GM12878 (cell line): ENCODE results near the gene AHNAK2. TPM values are rescaled to one million over a fixed set of nuclear protein-coding genes. Genes with fewer than 3 reads are reported as not detected.

Experiments used
- ATAC-seq: fragments of 200-7000 bp; cut with Tn5 transposase; 3 replicates; pipeline ENCODE4 v1.9.1; 2020; ENCODE audit warnings: mild to moderate bottlenecking, moderate library complexity
- BruUV-seq: library from RNA; stranded (reverse); fragments of 400-500 nt; replicated peaks from 2 replicates; lab custom pipeline; 2021; lab: Mats Ljungman, UMichigan
- CTCF ChIA-PET: fragments of 300-600 bp; sonication (Branson Sonifier 250); formaldehyde crosslinking; extraction: SDS; loops from one replicate; lab custom pipeline; 2021; ENCODE audit warnings: inconsistent platforms; lab: Yijun Ruan, JAX
- POLR2A ChIA-PET: fragments of 350-600 bp; formaldehyde crosslinking; extraction: SDS; loops from one replicate; lab custom pipeline; 2021; ENCODE audit warnings: inconsistent platforms; lab: Charles Lee
- RAD21 ChIA-PET: fragments of 300-600 bp; sonication (Branson Sonifier 250); formaldehyde crosslinking; loops from one replicate; lab custom pipeline; 2023; ENCODE audit warnings: antibody characterized with exemption; ENCODE audit not compliant: unreplicated experiment; lab: Charles Lee
- SMC1A ChIA-PET: fragments of 300-600 bp; sonication (Branson Sonifier 250); formaldehyde crosslinking; loops from one replicate; lab custom pipeline; 2023; ENCODE audit not compliant: unreplicated experiment, uncharacterized antibody; lab: Charles Lee
- DNase-seq: peaks from one replicate; pipeline ENCODE4 v3.0.0-alpha.2; 2011; ENCODE audit warnings: low read depth, low spot score
- FAIRE-seq: peaks from 3 replicates; lab custom pipeline; 2011; peaks lifted over from hg19 to GRCh38; lab: Jason Lieb, UNC
- H2AFZ ChIP-seq: 2 replicates; pipeline ENCODE4 v1.6.0; 2011; ENCODE audit warnings: low read depth, low read length, control low read depth; ENCODE audit not compliant: control insufficient read depth
- H3K27ac ChIP-seq: 2 replicates; pipeline ENCODE4 v1.5.1; 2011; ENCODE audit warnings: control low read depth; ENCODE audit not compliant: control insufficient read depth, insufficient read depth
- H3K27me3 ChIP-seq, 2 experiments: replicated peaks in 1 of 2; 2 replicates each; pipeline versions ENCODE4 v1.6.0 to v1.6.1; 2011; ENCODE audit warnings: low read length in 1 of 2; ENCODE audit not compliant: control insufficient read depth in 2 of 2, insufficient read depth in 2 of 2
- H3K36me3 ChIP-seq, 2 experiments: 2 replicates each; pipeline ENCODE4 v1.5.1; 2011; ENCODE audit warnings: low read length in 1 of 2; ENCODE audit not compliant: control insufficient read depth in 2 of 2, insufficient read depth in 2 of 2
- H3K4me1 ChIP-seq: 2 replicates; pipeline ENCODE4 v1.6.1; 2011; ENCODE audit warnings: mild to moderate bottlenecking, low read length, moderate library complexity, mixed read lengths; ENCODE audit not compliant: control insufficient read depth, insufficient read depth
- H3K4me2 ChIP-seq: 2 replicates; pipeline ENCODE4 v1.6.0; 2011; ENCODE audit warnings: control low read depth; ENCODE audit not compliant: control insufficient read depth, insufficient read depth
- H3K4me3 ChIP-seq: fragments of 200-600 bp; sonication (generic); 2 replicates; pipeline ENCODE4 v1.5.1; 2016
- H3K79me2 ChIP-seq: 2 replicates; pipeline ENCODE4 v1.6.0; 2011; ENCODE audit warnings: low read length; ENCODE audit not compliant: control insufficient read depth, insufficient read depth
- H3K9ac ChIP-seq: 2 replicates; pipeline ENCODE4 v1.8.0; 2011; ENCODE audit warnings: low read length, control low read depth, mixed read lengths; ENCODE audit not compliant: control insufficient read depth, insufficient read depth
- H3K9me3 ChIP-seq: replicated peaks from 3 replicates; pipeline ENCODE4 v1.5.1; 2011; ENCODE audit warnings: mild to moderate bottlenecking, low read length; ENCODE audit not compliant: control insufficient read depth, insufficient read depth
- H4K20me1 ChIP-seq: 2 replicates; pipeline ENCODE4 v1.6.0; 2011; ENCODE audit not compliant: control insufficient read depth, insufficient read depth
- KAT2A ChIP-seq: conservative IDR thresholded peaks from 2 replicates; pipeline ENCODE4 v1.6.1; 2011; ENCODE audit warnings: low read depth, low read length; ENCODE audit not compliant: control insufficient read depth
- MEF2A ChIP-seq: IDR thresholded peaks from 2 replicates; pipeline ENCODE4 v1.6.1; 2011; ENCODE audit warnings: low read depth, mild to moderate bottlenecking, low read length, moderate library complexity; ENCODE audit not compliant: insufficient read depth
- POLR2A ChIP-seq: IDR thresholded peaks from 2 replicates; pipeline ENCODE4 v1.6.1; 2011; ENCODE audit warnings: low read depth, mild to moderate bottlenecking, low read length
- POLR2AphosphoS2 ChIP-seq: IDR thresholded peaks from 2 replicates; pipeline ENCODE4 v1.6.1; 2011; ENCODE audit warnings: low read depth, mild to moderate bottlenecking, low read length, improper control_type of control experiment, moderate library complexity
- SIX5 ChIP-seq: IDR thresholded peaks from 2 replicates; pipeline ENCODE4 v1.6.1; 2011; ENCODE audit warnings: mild to moderate bottlenecking, low read depth, low read length, moderate library complexity; ENCODE audit not compliant: severe bottlenecking
- SREBF1 ChIP-seq: IDR thresholded peaks from 2 replicates; pipeline ENCODE4 v1.6.1; 2012; ENCODE audit warnings: mild to moderate bottlenecking, low read length
- SRF ChIP-seq, 2 experiments: IDR thresholded peaks; 2 replicates each; pipeline ENCODE4 v1.6.1; 2011; ENCODE audit warnings: low read depth in 2 of 2, low read length in 2 of 2, mild to moderate bottlenecking in 1 of 2, moderate library complexity in 1 of 2
- TCF3 ChIP-seq: IDR thresholded peaks from 2 replicates; pipeline ENCODE4 v1.6.1; 2012; ENCODE audit warnings: low read depth, mild to moderate bottlenecking, low read length, borderline replicate concordance; ENCODE audit not compliant: insufficient read depth
- YBX1 ChIP-seq: fragments of 450-650 bp; IDR thresholded peaks from 2 replicates; pipeline ENCODE4 v1.6.1; 2016; ENCODE audit warnings: antibody characterized with exemption
- WGBS: methylation state at CpG from one replicate; pipeline ENCODE4 v1.1.6; 2016; ENCODE audit warnings: low lambda C conversion rate; ENCODE audit not compliant: insufficient replicate concordance, insufficient coverage; ENCODE audit errors: missing lambda C conversion rate; 5-methylcytosine and 5-hydroxymethylcytosine counted together
- in situ Hi-C: fragments of 300-500 bp; cut with MboI; formaldehyde crosslinking; loops from 9 replicates; pipeline ENCODE4 v1.14.3; 2018; ENCODE audit warnings: mixed read lengths
- intact Hi-C: fragments of 100-400 bp; cut with micrococcal nuclease; formaldehyde crosslinking; loops from one replicate; pipeline ENCODE4 v1.14.2; 2022; ENCODE audit not compliant: unreplicated experiment
- polyA plus RNA-seq, 11 experiments: library from polyadenylated mRNA; depleted of rRNA in 4 of 11; unstranded in 6 of 11; stranded (reverse) in 5 of 11; fragments of >200 nt; fragmentation: Nextera tagmentation in 4 of 11; fragmentation: Illumina TruSeq in 1 of 11; extraction: Ambion mirVana in 4 of 11; extraction: Trizol in 1 of 11; gene quantifications; 1 replicate in 1 of 11; 2 replicates in 10 of 11; pipeline versions ENCODE4 v1.2.1 to v1.2.3, GENCODE V29; 2011 to 2016; ENCODE audit warnings: inconsistent platforms in 2 of 11, missing spikeins in 2 of 11, low read depth in 1 of 11
- total RNA-seq, 4 experiments: library from RNA; depleted of rRNA in 3 of 4; stranded (reverse); fragments of >200 nt in 3 of 4; fragmentation: Illumina TruSeq in 1 of 4; extraction: Trizol in 1 of 4; gene quantifications; 2 replicates each; pipeline versions ENCODE4 v1.2.1 to v1.2.3, GENCODE V29; 2013 to 2021

AHNAK2 gene
- total and polyA plus RNA-seq, 10 of the 15 experiments (the other 5 are each of a cell fraction or from before 2014, with no cell fraction given) = 0.03 to 0.10 TPM; not detected in 8

- Histone ChIP-seq H3K36me3 (no peaks in the 10 kb centered on the region), H3K27ac (no peak overlapping the region), H3K27me3 (no peaks in the 10 kb centered on the region), H3K4me3 (no peak overlapping the region), H4K20me1 (no peaks in the 10 kb centered on the region), H2AFZ (no peak overlapping the region), H3K79me2 (no peaks in the 10 kb centered on the region), H3K4me2 (no peak overlapping the region), H3K9me3 (no peaks in the 10 kb centered on the region), H3K4me1 (no peaks in the 10 kb centered on the region), H3K9ac (no peak overlapping the region)
- ChIA-PET SMC1A (no interaction called here), POLR2A (no interaction called here), RAD21 (no interaction called here), CTCF (no interaction called here)
- ATAC-seq = no peak
- no peak for FAIRE-seq
- TF ChIP-seq SRF (IDR thresholded peaks at IDR 0.05; ENCODE audit: low read depth in 2 of 2, low read length in 2 of 2) = 0 out of 4 replicates have a peak, but pooled peaks of 1 of the 2 experiments have one; percentile 7
- TF ChIP-seq SREBF1 = no peak
- peak; percentile 52; the same call in 1 of the 2 replicates for TF ChIP-seq POLR2A
- WGBS = 94% methylated on average over 18 of the region's 34 CpGs
- in situ Hi-C loops (no loop called here), intact Hi-C loops (no loop called here)
- no peak for DNase-seq
- BruUV-seq = no TSS peak
These were observed 13.7 kb upstream of the AHNAK2 start for GRCh38 chr14:104991896-104992230.

GRCh38 chr14:104989951-104990303 lies 11.8 kb upstream of the AHNAK2 start:
- RAD21 ChIA-PET = no interaction called here
- Histone ChIP-seq H3K27me3 (no peaks in the 10 kb centered on the region), H3K27ac (no peak overlapping the region), H2AFZ (no peak overlapping the region), H3K9ac (no peak overlapping the region), H3K4me1 (no peaks in the 10 kb centered on the region), H4K20me1 (no peaks in the 10 kb centered on the region), H3K4me3 (no peak overlapping the region), H3K9me3 (no peaks in the 10 kb centered on the region), H3K36me3 (no peaks in the 10 kb centered on the region), H3K4me2 (no peak overlapping the region), H3K79me2 (no peaks in the 10 kb centered on the region)
- DNase-seq (no peak), FAIRE-seq (no peak), ATAC-seq (no peak)
- no TSS peak for BruUV-seq
- POLR2A ChIA-PET = no interaction called here
- 44% methylated on average over 7 of the region's 7 CpGs for WGBS
- CTCF ChIA-PET = interaction anchor here (0.5 to 1.8 kb wide), 4 partner anchors 16 to 1596 kb away, joined by 3 to 5 read pairs (median 4); no protein-coding TSS in a partner anchor
- SMC1A ChIA-PET = interaction anchor here (1.3 kb wide), 1 partner anchor 38 kb away, joined by 3 read pairs; no protein-coding TSS in a partner anchor
- in situ Hi-C loops (no loop called here), intact Hi-C loops (no loop called here)
- TF ChIP-seq KAT2A (no peak), POLR2AphosphoS2 (no peak), SIX5 (no peak), TCF3 (no peak), YBX1 (no peak), MEF2A (no peak)
